H1 (cell line): ENCODE data around the gene MVK. TPM values are rescaled to one million over a fixed set of nuclear protein-coding genes. Genes with fewer than 3 reads are reported as not detected.

Experiments used
- ASH2L ChIP-seq: fragments of 200-600, 300-600 bp; sonication (generic); IDR thresholded peaks from one replicate; pipeline ENCODE4 v1.7.1; 2017; ENCODE audit warnings: low read length
- CTBP2 ChIP-seq: IDR thresholded peaks from 2 replicates; pipeline ENCODE4 v1.7.0; 2011; ENCODE audit warnings: borderline replicate concordance, mild to moderate bottlenecking, moderate library complexity, mixed read lengths, low read length; ENCODE audit not compliant: insufficient read depth, insufficient read length
- TAF1 ChIP-seq: IDR thresholded peaks from 2 replicates; pipeline ENCODE4 v1.6.1; 2011; ENCODE audit warnings: mild to moderate bottlenecking, low read depth, low read length
- polyA plus RNA-seq, 7 experiments: library from polyadenylated mRNA; depleted of rRNA in 3 of 7; stranded (reverse) in 5 of 7; unstranded in 2 of 7; fragments of >200 nt in 5 of 7; fragments of 200-250 nt in 2 of 7; gene quantifications; 1 replicate in 5 of 7; 2 replicates in 1 of 7; 4 replicates in 1 of 7; pipeline versions ENCODE4 v1.2.1 to v1.2.3, GENCODE V29; 2011 to 2013; ENCODE audit warnings: missing spikeins in 2 of 7, mixed read lengths in 2 of 7
- total RNA-seq: library from RNA; stranded (reverse); fragmentation: NEBNext Ultra II Directional; extraction: Animal tissue kit (Norgen Biotek cat#: 25700); gene quantifications from 2 replicates; pipeline ENCODE4 v1.2.1, GENCODE V29; 2021

Gene MVK
- total and polyA plus RNA-seq, 2 of the 8 experiments (the other 6 are each of a cell fraction or from before 2014, with no cell fraction given): 15.7 to 20.9 TPM

- TF ChIP-seq ASH2L: no peak
- TF ChIP-seq CTBP2: no peak
- no peak for TF ChIP-seq TAF1
Observed at GRCh38 chr12:109630107-109630506, 56.5 kb downstream of the MVK start (continued).
